GM12891 (cell line): ENCODE data around the gene NAT8L.

Source experiments
- POLR2A ChIP-seq: IDR thresholded peaks from 2 replicates; pipeline ENCODE4 v1.6.1; 2011; ENCODE audit warnings: low read depth, low read length, control low read depth
- POLR2AphosphoS5 ChIP-seq: IDR thresholded peaks from 2 replicates; pipeline ENCODE4 v1.6.1; 2011; ENCODE audit warnings: low read depth, low read length, control low read depth
- TAF1 ChIP-seq: IDR thresholded peaks from 2 replicates; pipeline ENCODE4 v1.6.1; 2011; ENCODE audit warnings: low read depth, low read length, control low read depth

DNA sequence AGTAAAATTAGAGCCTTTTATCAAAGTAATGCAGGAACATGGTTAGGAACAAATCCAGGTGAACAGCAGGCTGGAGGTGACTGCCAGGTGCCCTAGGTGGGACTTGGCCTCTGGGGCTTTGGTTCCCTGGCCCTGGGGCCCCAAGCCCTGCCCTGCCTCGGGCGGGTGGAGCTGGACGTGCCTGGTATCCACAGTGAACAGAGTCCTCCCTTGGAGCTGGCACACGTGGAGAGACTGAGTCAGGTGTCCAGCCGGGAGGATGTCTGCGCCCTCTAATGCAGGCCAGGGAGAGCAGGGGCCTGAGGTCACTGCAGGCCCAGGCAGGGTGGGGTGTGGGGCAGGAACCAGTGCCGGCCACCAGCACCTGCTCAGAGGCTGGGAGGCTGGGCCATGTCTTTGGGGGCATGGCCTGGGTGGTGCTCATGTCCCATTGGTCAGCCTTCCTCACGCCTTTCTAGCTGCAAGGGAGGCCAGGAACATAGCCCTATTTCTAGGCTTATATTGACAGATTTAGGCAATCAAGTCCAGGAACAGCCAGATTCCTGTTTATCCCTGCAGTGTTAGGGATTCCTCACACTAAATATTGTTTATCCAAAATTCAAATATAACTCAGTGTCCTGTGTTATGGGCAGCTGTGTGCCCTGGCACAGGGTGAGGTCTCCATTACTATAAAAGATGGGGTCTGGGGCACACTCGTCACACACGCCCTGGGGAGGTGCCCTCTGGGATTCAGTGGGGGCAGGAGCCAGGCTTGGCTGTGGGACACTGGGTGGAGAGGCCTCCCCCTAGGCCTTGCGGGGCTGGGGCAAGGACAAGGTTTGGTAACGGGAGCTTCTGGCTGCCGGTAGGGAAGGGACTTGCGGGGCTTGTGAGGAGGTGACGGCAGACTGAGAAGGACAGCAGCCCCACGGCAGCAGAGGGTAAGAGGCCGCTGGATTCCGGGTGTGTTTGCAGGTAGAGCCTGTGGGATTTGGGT lies 14.3 kb upstream of the NAT8L start:
- TF ChIP-seq TAF1 (no peak), POLR2AphosphoS5 (no peak), POLR2A (no peak)
